K562 (cell line): ENCODE data around the gene ACBD4. TPM values are rescaled to one million over a fixed set of nuclear protein-coding genes. Genes with fewer than 3 reads are reported as not detected.

Source experiments
- CBFA2T3 ChIP-seq: fragments of 450-650 bp; IDR thresholded peaks from 2 replicates; pipeline ENCODE4 v1.6.1; 2017
- CCNT2 ChIP-seq: IDR thresholded peaks from 2 replicates; pipeline ENCODE4 v1.6.1; 2011; ENCODE audit warnings: borderline replicate concordance, low read depth, mild to moderate bottlenecking, moderate library complexity, mixed read lengths, low read length; ENCODE audit not compliant: insufficient read length; ENCODE audit errors: extremely low read depth
- E2F8 ChIP-seq: fragments of 450-650 bp; IDR thresholded peaks from 2 replicates; pipeline ENCODE4 v1.7.1; 2018; ENCODE audit warnings: mild to moderate bottlenecking, low read depth; ENCODE audit not compliant: partially characterized antibody
- FOS ChIP-seq: IDR thresholded peaks from 3 replicates; pipeline ENCODE4 v1.6.1; 2011; ENCODE audit not compliant: insufficient read length; ENCODE audit errors: extremely low read depth
- FOXK2 ChIP-seq, 2 experiments: fragments of 450-650 bp; IDR thresholded peaks in 1 of 2; conservative IDR thresholded peaks in 1 of 2; 2 replicates each; pipeline ENCODE4 v1.6.1; 2016; ENCODE audit warnings: low read depth in 2 of 2, mild to moderate bottlenecking in 1 of 2
- HDAC1 ChIP-seq, 2 experiments: fragments of 450-650 bp; IDR thresholded peaks; 2 replicates each; pipeline ENCODE4 v1.6.1; 2016 to 2017; ENCODE audit warnings: inconsistent platforms in 1 of 2, mild to moderate bottlenecking in 1 of 2, moderate library complexity in 1 of 2
- NR2C2 ChIP-seq, 2 experiments: fragments of 200-800 bp in 1 of 2; sonication (Bioruptor generic) in 1 of 2; sonication (generic) in 1 of 2; formaldehyde crosslinking in 1 of 2; IDR thresholded peaks; 2 replicates each; pipeline versions ENCODE4 v1.6.1 to v1.8.0; 2016 to 2022; ENCODE audit warnings: mild to moderate bottlenecking in 1 of 2, missing compliant biosample characterization in 1 of 2, missing genetic modification characterization in 1 of 2, missing genetic modification reagents in 1 of 2
- PURB ChIP-seq: sonication (generic); formaldehyde crosslinking; IDR thresholded peaks from 2 replicates; pipeline ENCODE4 v1.9.0; 2021; ENCODE audit warnings: low read depth, mild to moderate bottlenecking, missing genetic modification reagents
- RAD21 ChIP-seq, 2 experiments: fragments of 250-450 bp in 1 of 2; fragments of 450-650 bp in 1 of 2; sonication (Bioruptor Pico) in 1 of 2; formaldehyde crosslinking in 1 of 2; IDR thresholded peaks in 1 of 2; conservative IDR thresholded peaks in 1 of 2; 2 replicates each; pipeline versions ENCODE4 v1.4.0 to v1.8.0; 2020 to 2022; ENCODE audit warnings: mild to moderate bottlenecking in 2 of 2, moderate library complexity in 1 of 2
- SP1 ChIP-seq: sonication (generic); formaldehyde crosslinking; IDR thresholded peaks from 2 replicates; pipeline ENCODE4 v1.8.1; 2022; ENCODE audit warnings: mild to moderate bottlenecking, missing genetic modification reagents
- TARDBP ChIP-seq: fragments of 450-650 bp; IDR thresholded peaks from 2 replicates; pipeline ENCODE4 v1.6.1; 2016
- TFAP4 ChIP-seq: sonication (generic); formaldehyde crosslinking; IDR thresholded peaks from 2 replicates; pipeline ENCODE4 v1.8.0; 2022; ENCODE audit warnings: missing genetic modification reagents, mild to moderate bottlenecking, moderate library complexity, borderline replicate concordance
- TRIM24 ChIP-seq, 2 experiments: fragments of 450-650 bp; IDR thresholded peaks; 2 replicates each; pipeline ENCODE4 v1.6.1; 2016
- YY1 ChIP-seq, 3 experiments: IDR thresholded peaks; 2 replicates each; pipeline ENCODE4 v1.6.1; 2011; ENCODE audit warnings: low read length in 2 of 3, mild to moderate bottlenecking in 2 of 3, moderate library complexity in 2 of 3, borderline replicate concordance in 1 of 3, control low read depth in 1 of 3, low read depth in 1 of 3; ENCODE audit not compliant: insufficient read depth in 3 of 3, insufficient replicate concordance in 2 of 3, control insufficient read depth in 1 of 3, insufficient read length in 1 of 3; ENCODE audit errors: extremely low read depth in 1 of 3
- ZBTB1 ChIP-seq: sonication (generic); formaldehyde crosslinking; IDR thresholded peaks from 2 replicates; pipeline ENCODE4 v1.8.1; 2023; ENCODE audit warnings: missing genetic modification reagents, low read depth, mild to moderate bottlenecking, borderline replicate concordance
- ZBTB12 ChIP-seq: fragments of 250-450 bp; sonication (Bioruptor Pico); IDR thresholded peaks from 2 replicates; pipeline ENCODE4 v1.4.0; 2020
- ZBTB43 ChIP-seq: sonication (generic); formaldehyde crosslinking; IDR thresholded peaks from 2 replicates; pipeline ENCODE4 v1.8.0; 2023; ENCODE audit warnings: mild to moderate bottlenecking, missing genetic modification reagents
- ZNF174 ChIP-seq: fragments of 250-450 bp; sonication (Bioruptor Pico); IDR thresholded peaks from 2 replicates; pipeline ENCODE4 v1.4.0; 2020; ENCODE audit warnings: mild to moderate bottlenecking
- polyA plus RNA-seq, 8 experiments: library from polyadenylated mRNA; depleted of rRNA in 4 of 8; stranded (reverse) in 5 of 8; unstranded in 3 of 8; fragments of >200 nt; fragmentation: Nextera tagmentation in 2 of 8; fragmentation: Illumina TruSeq in 1 of 8; extraction: Ambion mirVana in 2 of 8; extraction: Trizol in 1 of 8; gene quantifications; 2 replicates each; pipeline versions ENCODE4 v1.2.1 to v1.2.3, GENCODE V29; 2011 to 2014; ENCODE audit warnings: inconsistent platforms in 1 of 8, missing spikeins in 1 of 8
- total RNA-seq, 7 experiments: library from RNA; depleted of rRNA in 6 of 7; stranded (reverse); fragments of >200 nt in 6 of 7; fragmentation: Illumina TruSeq in 2 of 7; extraction: Trizol in 2 of 7; gene quantifications; 2 replicates each; pipeline versions ENCODE4 v1.2.1 to v1.2.3, GENCODE V29; 2011 to 2021; ENCODE audit warnings: low replicate concordance in 1 of 7

The ACBD4 gene
- total and polyA plus RNA-seq, 9 of the 15 experiments (the other 6 are each of a cell fraction or from before 2014, with no cell fraction given) = 0.14 to 6.9 (median 4.6) TPM

- TF ChIP-seq ZNF174 = no peak
- TF ChIP-seq SP1 (CRISPR knock-in tag) = peak; percentile 97
- peak; percentile 76 to 87 for TF ChIP-seq TRIM24 (IDR thresholded peaks at IDR 0.05)
- peak; percentile 91 for TF ChIP-seq CBFA2T3
- TF ChIP-seq YY1 (IDR thresholded peaks at IDR 0.05; ENCODE audit: borderline replicate concordance in 1 of 3, control insufficient read depth in 1 of 3, extremely low read depth in 1 of 3, insufficient read depth in 3 of 3, insufficient read length in 1 of 3, insufficient replicate concordance in 2 of 3, low read depth in 1 of 3, low read length in 2 of 3) = peak in 2 of 3 experiments; percentile 37 to 79
- peak; percentile 92 for TF ChIP-seq TARDBP
- peak; percentile 81 for TF ChIP-seq TFAP4 (CRISPR knock-in tag)
- TF ChIP-seq PURB (CRISPR knock-in tag) = no peak
- peak; percentile 31 for TF ChIP-seq CCNT2
- no peak; the same call in 1 of the 2 replicates for TF ChIP-seq NR2C2 (CRISPR knock-in tag; IDR thresholded peaks at IDR 0.05)
- TF ChIP-seq NR2C2 (tag; IDR thresholded peaks at IDR 0.05) = peak; percentile 62
- peak; percentile 83 for TF ChIP-seq FOS
- TF ChIP-seq ZBTB1 = no peak; the same call in 1 of the 2 replicates
- no peak for TF ChIP-seq FOXK2 (conservative IDR thresholded peaks at IDR 0.05 in 1 of 2, IDR thresholded peaks at IDR 0.05 in 1 of 2; ENCODE audit: low read depth in 2 of 2)
- TF ChIP-seq E2F8 = peak; percentile 53
- peak; percentile 100 for TF ChIP-seq RAD21 (CRISPR knock-in tag; conservative IDR thresholded peaks at IDR 0.05 in 1 of 2, IDR thresholded peaks at IDR 0.05 in 1 of 2)
- TF ChIP-seq ZBTB12 (CRISPR knock-in tag) = 0 out of 2 replicates have a peak, but pooled peaks have one; percentile 32
- TF ChIP-seq ZBTB43 (CRISPR knock-in tag) = no peak; the same call in 1 of the 2 replicates
- peak in 1 of 2 experiments; percentile 56; a peak in 2 of 4 replicates for TF ChIP-seq HDAC1 (IDR thresholded peaks at IDR 0.05)
Measured at GRCh38 chr17:45135192-45135977, at the start of gene ACBD4 (continued).
